Endometrium (tissue), 2 donors: Measurements from ENCODE around the gene ENOX1.

Source experiments
- FAIRE-seq: peaks from 2 replicates; lab custom pipeline; 2012; peaks lifted over from hg19 to GRCh38; lab: Jason Lieb, UNC
- donor health status: control.
- donor health status: control.

The ENOX1 gene

DNA sequence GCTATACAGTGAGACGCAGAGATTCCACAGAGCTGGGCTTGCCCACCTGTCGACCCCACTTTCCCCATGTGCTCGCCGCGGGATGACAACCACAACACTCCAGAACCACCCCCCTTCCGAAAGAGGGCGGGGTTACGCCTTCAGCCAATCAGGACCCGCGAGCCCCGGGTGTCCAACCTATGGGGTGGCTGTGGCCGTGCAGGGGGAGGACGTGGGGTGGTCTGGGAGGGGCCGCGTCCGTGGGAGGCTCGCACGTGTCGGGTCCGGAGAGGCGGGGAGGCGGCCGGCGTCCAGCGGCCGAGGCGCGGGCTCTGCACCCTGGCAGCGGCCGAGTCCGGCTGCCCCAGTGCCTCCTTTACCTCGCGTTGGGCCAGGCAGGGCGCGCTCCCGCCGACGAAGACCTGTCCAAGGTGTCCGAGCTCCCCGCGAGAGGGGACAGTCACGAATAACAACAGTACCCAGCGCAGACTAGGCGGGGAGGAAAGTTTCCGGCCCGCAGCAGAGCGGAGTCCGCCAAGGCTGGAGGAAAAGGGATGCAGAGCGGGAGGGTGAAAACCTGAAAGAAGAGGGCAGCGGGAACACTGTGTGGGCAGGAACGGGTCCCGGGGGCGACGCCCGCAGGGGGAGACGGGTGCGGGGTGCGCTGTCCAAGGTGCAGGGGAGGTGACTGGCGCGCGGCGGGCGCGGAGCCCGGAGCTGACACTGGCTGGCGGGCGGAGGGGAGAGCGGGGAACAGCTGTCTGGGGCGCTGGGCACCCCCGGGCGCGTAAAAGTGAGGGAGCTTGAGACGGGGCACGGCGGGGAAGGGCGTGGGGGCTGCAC is 911 bp downstream of the ENOX1 start:
- FAIRE-seq, result no peak

DNA sequence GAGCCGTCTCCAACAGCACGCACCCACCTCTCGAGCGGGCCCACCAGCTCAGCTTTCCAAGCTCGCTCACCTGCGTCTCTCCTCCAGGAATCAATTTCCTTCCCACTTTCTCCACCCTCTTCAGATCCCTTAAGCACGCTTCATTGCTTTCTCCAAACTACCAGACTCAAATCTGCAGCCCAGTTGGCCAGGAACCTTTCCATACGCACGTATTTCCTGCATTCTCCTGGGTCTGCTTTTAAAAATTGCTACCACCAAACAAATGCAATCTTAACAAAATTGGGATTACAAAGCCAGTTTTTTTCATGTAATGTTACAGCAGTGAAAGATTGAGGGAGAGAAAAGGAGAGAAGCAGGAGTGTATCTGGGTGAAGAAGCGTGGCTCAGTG is 1.5 kb downstream of the ENOX1 start:
- FAIRE-seq, result no peak

DNA sequence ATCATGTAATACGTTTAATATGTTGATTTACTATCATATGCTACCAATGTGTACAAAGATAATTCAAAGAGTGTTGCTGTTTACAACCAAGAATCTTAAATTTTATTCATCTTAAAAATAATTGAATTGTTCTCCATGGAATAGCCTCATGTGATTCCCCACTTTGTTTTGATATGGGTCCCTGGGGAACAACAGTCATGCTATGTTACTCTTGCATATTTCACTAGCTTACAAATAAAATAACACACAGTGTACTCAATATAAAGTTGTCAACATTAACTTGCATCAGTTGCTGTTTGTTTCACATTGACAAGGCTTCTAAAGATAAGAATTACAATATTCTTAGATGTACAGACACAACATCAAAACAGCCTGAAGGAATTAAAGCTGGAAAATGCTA is 2.3 kb downstream of the ENOX1 start:
- peak; percentile 18 for FAIRE-seq

DNA sequence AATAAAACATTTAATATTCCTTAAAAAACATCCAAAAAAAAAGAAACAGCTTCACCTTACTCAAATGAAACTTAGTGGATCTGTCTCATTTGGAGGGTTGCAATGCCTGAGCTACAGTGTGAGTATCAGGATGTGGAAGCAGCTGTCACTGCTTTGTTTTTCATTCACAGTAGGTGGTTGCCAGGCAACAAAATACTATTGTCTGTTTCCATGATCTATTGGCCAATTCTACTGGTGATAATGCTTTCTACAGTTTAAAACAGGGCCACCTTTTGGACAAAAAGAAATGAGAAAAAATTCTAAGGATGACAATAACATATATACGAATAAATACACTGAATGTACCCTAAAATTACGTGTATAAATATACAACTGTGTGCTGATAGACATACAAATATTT is 3.0 kb downstream of the ENOX1 start:
- FAIRE-seq, result no peak

DNA sequence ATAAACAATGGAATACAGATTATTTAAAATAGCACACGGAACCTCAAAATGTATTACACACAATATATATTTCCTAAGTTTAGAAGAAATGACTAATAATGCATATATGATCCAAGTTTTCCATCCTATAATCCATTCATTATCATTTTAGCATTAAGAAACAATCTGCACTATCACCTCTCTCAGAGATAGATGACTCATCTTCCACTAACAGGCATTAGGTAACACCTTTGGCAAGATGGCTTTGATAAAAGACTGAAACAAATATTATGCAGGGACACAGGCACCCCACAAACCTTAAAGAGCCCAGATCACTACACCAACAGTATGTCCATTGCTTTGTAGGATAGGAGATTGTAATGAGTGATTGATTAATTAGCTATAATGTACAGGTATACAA is 4.1 kb downstream of the ENOX1 start:
- FAIRE-seq, result no peak

DNA sequence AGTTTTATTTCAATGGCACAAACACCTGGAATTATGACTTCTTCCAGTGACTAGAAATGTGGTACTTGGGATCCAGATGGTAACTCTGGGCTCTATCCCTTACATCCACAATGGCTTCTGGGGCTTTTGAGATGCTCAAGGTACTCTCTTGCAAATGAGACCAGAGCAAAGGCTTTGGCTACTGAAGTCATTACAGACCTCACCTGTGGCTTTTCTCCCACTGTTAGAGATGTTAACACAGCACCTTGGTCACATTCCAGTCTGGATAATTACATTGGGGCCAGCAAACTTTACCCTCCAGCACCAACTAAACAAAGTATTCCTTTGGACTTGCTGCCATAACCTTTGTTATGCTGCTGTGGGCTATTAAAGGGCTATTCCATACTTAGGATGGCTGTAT is 6.1 kb downstream of the ENOX1 start:
- no peak for FAIRE-seq

DNA sequence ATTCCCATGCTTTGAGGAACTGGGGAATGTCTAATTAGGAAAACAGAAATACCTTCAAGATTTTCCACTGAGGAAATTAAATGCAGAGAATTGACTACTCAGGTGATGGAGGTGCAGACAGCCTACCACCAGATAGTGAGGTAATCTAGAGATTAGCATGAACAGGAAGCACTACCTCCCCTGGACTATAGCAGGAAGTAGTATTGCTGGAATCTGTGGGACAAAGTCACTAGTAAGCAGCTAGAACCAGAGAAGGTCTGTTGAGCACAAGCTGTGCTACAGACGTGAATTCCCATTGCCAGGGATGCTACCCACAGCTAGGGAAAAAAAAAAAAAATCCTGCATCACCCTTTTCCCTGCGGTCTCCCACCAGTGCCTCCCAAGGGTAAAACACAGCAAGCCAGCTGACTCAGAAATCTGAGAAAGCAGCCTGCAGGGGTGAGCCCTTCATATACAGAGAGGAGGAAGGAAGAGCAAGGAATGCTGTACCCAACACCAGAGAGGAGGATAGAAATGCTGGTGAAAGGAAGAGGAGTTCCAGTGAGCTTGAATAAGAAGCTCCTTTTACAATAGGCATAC is 10.2 kb downstream of the ENOX1 start:
- FAIRE-seq, result no peak

DNA sequence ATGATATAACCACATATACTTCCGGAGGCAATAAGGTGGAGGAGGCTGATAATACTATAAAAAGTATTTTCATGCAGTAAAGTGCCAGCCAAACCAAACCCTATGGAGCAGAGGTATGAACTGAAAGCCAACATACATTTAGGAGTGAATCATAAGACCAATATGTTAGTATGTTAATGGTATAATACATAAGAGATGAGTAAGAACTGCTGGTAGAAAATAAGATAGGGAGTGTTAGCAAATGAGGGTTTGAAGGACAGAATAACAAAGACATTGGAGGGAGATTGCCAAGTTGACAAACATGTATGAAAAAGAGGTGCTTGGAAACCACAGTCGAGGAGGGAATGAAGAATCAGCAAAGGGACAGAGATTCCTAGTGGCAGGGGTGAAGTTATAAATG is 10.8 kb downstream of the ENOX1 start:
- FAIRE-seq, result no peak

DNA sequence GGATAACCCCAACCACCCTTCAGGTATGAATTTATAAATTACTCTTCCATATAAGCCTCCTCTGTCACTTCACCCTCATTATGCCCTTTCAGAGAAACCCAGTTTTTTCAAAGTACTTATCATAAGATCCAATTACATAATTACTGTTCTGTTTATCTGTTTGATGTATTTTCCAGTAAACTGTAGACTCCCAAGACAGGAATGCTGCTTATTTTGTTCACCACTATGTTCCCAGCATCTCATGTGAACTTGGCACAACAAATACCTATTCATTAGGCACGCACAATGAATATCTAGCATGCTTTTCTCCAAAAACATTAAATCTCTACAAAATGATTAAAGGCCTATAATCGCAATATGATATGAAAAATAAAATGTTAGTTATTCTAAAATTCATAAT is 13.2 kb downstream of the ENOX1 start:
- no peak for FAIRE-seq

DNA sequence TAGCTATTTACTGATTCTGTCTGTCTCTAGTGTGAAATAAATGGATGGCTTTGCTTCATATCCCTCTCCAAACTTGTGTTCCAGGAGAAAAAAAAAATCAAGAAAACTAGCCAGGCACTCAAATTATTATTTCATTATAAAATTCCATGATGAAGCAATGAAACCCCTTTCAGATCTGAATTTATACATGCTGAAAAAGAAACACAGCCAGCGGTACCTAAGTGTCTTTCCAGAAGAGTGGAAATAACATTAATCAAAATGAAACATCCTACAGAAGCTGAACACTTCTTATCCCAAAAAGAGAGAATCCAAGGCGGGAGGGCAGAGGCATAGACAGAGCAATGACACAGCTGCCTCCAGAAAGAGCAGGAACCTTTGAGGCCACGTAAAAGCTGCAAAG is 15.9 kb downstream of the ENOX1 start:
- FAIRE-seq, result no peak

DNA sequence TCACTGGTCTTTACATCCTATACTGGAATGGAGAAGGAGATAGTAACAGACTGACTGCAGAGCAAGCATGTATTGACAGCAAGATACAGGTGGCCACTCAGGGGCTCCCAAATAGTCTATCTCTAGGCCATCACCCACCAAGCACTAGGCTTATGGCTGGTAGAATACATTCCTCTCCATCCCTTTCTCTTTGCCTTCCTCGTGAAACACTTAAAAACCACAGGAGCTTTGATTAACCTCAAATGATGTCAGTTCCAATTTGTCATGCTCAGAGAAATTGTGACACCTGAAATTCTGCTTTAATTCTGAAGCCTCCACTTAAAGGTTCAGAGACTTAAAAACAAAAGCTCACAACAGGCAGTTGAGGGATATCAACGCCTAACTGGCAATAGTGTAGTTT is 17.2 kb downstream of the ENOX1 start:
- no peak for FAIRE-seq

DNA sequence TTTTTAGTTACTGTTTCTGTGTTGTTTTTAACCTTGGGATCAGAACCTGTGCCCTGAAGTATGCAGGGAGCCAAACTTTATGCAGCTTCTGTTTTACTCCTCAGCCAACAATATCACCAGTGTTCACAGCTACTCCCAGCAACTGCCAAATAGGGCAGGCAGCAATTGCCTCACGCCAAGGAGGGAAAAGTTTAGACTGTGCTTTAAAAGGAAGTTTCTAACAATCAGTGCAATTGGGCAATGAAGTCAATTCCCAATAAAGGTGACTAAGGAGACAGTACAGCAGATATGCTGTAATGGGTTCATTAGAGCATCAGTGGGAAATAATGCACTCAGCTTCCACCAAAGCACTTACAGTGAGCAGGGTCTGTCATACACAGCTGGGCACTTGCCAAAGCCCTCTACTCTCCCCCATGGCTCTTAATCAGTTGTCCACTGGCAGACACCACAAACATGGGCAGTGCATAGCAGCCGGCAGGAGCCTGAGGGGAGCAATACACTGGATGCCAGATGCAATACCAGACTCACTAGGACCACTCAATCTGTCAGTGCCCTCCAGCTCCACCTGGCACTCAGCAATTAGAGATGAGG is 19.3 kb downstream of the ENOX1 start:
- FAIRE-seq, result no peak

DNA sequence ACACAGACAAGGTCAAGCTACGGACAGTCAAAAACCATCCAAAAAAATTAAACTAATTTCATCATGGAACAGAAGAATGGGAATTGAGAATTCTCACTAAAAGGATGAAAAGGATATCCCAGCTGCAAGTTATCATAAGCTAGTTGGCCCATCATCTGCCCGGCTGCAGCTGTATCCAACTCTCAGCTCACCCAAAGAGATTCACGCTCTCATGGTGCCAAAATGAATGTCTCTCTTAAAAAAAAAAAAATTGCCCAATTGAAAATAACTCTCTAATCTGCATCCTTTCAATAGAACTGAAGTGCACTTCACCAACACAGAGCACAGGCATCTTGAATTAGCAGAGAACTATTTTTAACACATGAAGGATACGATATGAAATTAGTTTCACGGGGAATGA is 20.0 kb downstream of the ENOX1 start:
- no peak for FAIRE-seq

DNA sequence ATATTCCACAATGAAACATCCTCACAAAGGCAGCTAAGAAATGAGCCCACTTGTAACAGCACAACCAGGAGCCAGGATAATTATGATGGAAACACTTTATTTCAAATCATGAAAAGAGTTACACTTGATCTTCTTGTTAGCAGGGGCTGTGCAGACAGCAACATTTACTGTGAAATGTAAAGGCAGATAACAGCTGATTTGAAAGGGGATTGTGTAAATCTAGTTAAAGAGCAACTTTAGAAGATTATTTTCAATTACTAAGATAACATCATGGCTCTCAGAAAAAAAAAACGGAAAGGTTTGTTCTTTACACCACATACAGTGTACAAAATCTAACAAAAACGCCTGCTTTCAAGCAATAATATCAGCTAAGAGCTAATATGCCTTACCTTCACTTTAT is 22.4 kb downstream of the ENOX1 start:
- FAIRE-seq, result no peak

DNA sequence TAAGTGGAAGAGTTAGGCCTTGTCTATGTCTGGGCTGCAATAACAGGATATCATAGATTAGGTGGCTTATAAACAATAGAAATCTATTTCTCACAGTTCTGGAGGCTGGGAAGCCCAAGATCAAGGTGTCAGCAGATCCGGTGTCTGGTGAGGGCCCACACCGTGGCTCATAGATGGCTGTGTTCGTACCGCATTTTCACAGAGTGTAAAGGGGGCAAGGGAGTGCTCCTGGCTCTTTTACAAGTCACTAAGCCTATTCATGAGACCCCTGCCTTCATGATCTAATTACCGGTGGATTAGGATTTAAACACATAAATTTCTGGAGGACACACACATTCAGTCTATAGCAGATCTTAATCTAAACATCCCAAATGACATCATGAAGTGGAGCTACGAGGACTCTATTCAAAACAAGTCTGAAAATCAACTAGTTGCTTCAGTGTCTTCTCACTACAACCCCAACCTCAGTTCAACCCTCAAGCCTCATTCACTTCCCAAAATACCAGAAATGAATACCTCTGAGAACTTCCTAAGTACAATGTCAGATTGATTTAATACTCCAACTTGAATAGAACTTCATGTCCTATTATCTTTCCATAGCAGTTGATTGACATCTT is 23.5 kb downstream of the ENOX1 start:
- no peak for FAIRE-seq

DNA sequence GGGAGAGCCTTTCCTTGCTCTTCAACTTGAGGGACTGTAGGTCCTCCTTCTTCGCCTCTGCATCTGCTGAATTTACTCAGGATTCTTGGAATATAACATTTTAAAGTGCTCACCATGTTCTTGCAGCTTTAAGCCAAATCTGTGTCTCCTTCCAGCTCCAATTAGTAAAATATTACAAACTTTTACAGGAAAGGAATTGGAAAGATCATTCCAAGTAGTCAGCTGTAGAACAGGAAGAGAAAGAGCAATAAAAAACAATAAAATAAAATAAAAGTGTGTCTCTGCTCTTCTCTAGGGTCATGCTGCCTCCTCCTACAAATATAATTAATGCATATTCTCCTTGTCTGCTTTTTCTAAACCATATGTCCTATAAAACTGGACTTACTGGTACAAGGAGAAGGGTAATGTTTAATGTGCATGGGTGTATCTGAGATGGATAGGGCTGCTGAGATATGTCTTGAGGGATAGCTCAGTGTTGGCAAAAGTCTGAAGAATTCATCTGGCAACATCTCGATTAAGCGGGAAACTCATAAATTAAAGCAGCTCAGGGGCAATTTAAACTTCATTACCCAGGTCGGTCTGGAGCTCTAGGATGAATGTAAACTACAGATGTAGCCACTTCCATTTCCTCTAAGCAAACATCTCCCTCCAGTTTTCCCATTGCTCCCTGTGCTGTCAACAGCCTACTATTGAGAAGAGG is 25.0 kb downstream of the ENOX1 start:
- peak; percentile 94 for FAIRE-seq

DNA sequence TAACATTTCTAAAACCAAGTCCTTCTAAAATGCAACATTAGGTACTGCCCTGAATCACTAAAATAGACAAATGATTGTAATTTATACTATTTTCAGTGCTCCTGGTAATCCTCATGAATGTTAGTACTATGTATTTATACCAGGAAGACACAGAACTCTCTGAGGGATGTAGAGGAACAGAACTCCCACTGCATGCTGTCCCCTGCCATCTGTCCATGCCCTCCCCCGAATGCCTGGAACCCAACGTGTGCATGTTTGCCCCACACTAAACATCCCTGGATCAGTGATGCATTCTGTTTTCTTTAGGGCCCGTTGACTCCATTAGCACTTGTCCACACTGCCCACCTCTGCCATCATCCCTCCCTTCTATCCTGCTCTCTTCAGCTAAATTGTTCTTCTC is 26.5 kb downstream of the ENOX1 start:
- no peak for FAIRE-seq

DNA sequence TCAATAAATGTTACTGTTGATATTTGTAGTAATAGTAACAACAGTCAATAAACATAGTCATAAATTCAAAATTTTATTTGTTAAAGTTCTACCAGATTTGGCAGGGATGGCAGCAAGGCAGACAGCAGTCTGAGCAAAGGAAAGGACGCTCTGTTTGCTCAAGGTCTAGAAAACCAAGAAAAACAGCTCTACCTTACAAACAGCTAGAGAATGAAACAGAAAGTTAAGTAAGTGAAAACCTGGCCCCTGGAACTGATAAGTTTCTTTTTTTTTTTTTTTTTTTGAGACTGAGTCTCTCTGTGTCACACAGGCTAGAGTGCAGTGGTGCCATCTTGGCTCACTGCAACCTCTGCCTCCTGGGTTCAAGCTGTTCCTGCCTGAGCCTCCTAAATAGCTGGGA is 27.9 kb downstream of the ENOX1 start:
- FAIRE-seq, result no peak

DNA sequence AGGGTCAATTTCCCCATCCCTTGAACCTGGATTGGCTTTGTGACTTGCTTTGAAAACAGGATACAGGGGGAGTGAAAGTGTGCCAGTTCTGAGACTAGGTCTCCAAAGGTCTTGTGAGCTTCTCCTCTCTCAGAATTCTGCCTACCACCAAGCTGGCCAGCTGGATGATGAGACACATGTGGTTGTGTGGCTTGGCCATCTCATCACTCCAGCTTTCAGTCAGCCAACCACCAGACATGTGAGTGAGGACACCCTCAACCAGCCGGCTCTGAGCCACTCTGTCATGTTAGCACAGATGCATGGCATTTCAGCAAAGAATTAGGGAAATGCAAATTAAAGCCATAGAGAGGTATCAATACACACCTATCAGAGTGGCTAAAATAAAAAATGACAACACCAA is 29.5 kb downstream of the ENOX1 start:
- FAIRE-seq, result no peak

DNA sequence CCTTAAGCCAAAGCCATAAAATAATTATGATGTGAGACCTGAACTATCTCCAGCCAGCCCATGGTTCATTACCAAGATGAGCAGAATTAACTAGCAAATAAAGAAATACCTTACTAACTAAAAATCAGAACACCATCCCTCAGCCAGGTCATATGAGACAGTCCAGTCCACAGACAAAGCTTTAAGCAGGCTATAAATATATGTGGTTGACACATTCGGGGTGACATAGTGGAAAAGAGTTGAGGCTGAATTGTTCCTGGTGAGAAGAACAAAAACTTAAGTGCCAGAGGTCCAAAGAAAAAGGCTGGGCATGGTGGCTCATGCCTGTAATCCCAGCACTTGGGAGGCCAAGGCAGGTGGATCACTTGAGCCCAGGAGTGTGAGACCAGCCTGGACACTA is 30.9 kb downstream of the ENOX1 start:
- FAIRE-seq, result no peak

DNA sequence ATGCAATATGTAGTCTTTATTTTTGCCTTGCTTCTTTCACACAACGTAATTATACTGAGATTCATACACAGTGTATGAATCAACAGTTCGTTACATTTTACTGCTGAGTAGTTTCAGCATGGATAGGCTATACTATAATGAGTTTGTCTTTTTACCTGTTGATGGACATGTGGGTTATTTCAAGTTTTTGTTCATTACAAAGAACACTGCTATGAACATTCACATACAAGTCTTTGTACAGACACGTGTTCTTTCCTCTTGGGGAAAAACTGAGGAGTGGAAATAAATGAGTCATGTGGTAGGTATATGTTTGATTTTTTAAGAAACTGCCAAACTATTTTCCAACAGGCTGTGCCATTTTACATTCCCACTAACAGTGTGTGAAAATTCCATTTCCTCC is 35.1 kb downstream of the ENOX1 start:
- FAIRE-seq, result no peak

DNA sequence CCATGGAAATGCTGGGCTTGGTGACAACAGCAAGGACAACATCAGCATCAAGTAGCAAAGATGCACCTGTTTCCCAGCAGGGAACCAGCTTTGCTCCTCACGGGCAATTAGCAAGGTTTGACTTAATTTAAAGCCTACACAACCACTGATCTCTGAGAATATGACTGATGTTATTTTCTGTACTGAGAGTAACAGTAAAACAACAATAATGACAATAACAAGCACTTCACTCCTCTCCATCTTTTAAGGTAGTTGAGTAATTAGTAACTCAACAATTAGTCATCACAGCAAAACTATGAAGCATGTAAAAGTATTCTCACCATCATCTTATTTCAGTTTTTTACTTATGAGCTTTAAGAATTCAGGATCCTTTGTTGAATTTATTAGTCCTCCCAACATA is 37.3 kb downstream of the ENOX1 start:
- FAIRE-seq, result no peak
